IPS-NIHi11 (cell line): ENCODE data around the gene BCAT1.
"Not testable (repeated sequence)": the region's sequence is repeated elsewhere in the genome, so short reads cannot be mapped to it uniquely, and the experiment has no call there.

Source experiments
- DNase-seq: peaks from one replicate; pipeline ENCODE4 v3.0.0; 2012; ENCODE audit warnings: mixed read lengths, low spot score

The BCAT1 gene

DNA sequence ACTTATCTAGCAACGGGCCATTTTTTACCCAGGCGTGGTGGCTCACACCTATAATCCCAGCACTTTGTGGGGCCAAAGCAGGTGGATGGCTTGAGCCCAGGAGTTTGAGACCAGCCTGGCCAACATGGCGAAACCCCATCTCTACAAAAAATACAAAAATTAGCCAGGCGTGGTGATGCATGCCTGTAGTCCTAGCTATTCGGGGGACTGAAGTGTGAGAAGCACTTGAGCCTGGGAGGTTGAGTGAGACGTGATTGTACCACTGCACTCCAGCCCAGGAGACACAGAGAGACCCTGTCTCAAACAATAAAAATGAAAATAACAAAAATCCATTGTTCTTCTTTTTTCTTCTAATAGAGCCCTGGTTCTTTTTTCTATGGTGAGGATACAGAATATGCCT, 7.5 kb upstream of the BCAT1 start:
- DNase-seq = not testable (repeated sequence)

DNA sequence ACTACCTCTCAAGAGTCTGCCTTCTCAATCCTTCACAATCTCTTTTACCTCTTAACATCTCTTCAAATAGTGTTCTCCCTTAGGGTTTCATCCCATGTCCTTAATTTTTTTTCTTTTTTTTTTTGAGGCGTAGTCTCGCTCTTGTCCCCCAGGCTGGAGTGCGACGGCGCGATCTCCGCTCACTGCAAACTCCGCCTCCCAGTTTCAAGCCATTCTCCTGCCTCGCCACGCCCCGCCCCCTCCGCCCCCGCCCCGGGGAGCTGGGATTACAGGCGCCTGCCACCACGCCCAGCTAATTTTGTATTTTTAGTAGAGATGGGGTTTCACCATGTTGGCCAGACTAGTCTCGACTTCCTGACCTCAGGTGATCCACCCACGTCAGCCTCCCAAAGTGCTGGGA, 7.0 kb upstream of the BCAT1 start:
- no peak for DNase-seq

DNA sequence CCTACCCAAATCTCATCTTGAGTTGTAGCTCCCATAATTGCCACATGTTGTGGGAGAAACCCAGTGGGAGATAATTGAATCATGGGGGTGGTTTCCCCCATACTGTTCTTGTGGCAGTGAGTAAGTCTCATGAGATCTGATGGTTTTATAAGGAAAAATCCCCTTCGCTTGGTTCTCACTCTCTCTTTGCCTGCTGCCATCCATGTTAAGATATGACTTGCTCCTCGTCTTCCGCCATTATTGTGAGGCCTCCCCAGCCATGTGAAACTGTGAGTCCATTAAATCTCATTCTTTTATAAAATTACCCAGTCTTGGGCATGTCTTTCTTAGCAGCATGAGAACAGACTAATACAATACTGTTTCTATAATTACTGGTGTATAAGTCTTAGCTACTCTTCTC, 6.5 kb upstream of the BCAT1 start:
- DNase-seq = no peak

DNA sequence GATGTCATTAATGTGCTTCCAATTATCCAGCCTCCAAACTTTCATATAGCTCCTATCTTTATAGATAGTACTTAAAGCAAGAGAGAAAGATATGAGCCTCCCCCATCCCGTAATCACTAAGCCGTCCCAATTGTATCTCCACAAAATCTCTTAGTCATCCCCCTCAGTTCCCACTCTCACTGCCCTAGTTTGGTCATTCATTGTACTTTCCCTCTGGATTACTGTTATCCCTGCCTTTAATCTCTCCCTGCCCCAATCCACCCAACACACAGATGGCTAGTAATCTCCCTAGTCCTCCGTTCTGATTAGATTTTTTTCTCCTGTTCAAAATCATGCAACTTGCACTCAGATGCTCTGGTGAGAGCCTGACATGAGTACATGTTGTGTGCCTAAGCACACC, 5.4 kb upstream of the BCAT1 start:
- DNase-seq = no peak

DNA sequence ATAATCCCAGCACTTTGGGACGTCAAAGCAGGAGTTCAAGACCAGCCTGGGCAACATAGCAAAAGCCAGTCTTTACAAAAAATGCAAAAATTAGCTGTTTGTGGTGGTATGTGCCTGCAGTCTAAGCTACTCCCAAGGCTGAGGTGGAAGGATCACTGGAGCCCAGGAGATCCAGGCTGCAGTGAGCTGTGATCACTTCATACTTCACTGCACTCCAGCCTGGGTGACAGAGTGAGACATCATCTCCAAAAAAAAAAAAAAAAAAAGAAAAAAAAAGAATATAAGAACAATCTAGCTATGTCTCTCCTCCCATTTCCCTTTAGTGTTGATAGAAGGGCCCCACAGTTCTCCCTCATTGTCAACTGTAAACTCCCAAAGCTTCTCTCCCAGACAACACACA, 3.5 kb upstream of the BCAT1 start:
- DNase-seq = no peak

DNA sequence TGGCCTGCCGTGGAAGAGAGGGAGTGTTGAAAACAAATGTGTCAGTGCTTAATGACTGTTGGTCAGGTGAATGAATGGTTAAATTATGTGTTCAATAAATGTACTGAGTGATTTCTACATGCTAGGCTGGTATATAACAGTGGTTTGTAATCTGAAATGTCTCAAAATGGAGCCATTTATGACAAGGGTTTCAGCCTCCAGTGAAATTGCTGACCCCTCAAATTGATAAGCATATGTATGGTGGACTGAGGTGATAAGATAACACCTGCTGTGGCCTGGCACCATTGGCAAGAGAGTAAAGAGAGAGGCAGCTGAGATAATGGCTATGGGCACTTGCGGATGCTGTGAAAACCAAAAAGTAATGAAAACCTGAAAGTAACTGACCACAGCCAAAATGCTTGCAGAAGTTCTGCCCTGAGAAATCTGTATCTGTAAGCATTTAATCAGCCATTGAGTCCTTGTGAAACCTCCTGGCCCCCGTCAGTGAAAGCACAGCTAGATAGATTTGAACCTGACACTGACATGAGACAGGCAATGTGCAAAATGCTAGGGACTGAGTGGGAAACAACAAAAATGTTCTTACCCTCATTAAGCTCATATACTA, 1.4 kb upstream of the BCAT1 start:
- no peak for DNase-seq

DNA sequence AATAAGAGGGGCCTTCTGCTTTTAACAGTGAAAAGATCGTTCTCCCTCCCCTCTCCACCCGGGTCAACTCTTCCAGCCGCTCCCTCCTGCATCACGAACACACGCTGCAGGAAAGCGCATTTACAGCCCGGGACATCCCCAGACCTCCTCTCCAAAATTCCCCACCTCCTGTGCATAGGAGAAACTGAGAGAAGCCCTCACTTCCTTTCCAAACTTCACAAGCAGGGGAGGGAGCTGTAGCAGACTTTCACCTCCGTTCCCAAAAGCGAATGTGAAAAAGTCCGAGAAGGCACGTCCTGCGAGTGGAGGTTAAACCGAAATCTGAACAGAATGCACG, 513 bp downstream of the BCAT1 start:
- DNase-seq = no peak

DNA sequence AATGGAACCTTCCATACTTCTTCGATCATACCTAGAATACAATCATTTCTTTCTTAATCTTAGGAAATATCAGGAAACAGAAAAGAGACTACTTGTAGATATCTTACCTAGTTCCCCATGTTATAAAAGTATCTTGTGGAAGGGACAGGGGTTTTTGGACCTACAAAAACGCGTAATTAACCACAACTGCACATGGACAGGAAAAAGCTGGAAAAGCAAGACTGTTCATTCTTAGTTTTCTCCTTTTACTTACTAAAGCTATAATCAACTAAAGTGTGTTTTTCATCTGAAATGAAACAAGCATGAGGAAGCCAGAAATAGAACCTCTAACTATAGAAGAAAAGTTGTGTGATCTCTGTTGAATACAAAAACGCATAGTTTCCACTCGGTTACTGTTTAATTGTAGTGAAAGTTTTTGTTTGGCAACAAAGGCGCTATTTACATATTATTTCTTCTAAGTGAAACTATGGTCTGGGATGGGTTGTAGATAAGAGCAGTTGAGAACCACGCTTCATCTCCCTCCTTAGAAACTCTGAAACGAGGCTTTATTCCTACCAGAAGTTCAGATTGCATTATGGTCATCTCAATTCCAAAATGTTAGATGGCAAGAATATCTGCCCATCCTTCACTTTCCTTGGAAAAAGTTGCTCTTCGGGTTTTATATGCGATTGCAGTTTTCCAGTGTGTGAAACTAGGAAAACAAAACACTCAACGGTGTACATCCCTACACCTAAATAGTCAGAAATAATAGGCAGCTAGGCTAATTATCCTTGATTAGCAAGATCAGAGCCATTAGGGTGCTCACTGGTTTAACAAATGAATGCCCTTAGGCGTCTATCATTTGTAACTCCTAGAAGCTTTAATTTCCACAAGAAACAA, 1.1 kb downstream of the BCAT1 start:
- DNase-seq = no peak

DNA sequence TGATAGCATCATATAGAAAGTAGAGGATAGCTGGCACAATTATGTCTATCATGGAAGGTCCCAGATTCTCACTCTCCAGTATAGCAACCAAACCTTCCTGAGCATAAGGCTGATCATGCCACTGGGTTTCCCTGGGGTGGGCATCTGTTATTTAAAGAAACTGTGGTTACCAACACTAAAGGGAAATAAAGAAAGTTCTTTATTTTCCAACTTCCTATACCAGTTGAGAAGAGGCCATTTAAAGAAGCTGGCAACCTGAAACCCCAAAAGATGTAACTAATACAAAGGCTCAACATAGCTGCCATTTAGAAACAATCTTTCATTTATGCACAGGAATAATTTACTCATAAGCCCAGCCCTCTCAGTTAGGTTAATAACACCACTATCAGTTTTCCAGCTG, 3.1 kb downstream of the BCAT1 start:
- DNase-seq = no peak

DNA sequence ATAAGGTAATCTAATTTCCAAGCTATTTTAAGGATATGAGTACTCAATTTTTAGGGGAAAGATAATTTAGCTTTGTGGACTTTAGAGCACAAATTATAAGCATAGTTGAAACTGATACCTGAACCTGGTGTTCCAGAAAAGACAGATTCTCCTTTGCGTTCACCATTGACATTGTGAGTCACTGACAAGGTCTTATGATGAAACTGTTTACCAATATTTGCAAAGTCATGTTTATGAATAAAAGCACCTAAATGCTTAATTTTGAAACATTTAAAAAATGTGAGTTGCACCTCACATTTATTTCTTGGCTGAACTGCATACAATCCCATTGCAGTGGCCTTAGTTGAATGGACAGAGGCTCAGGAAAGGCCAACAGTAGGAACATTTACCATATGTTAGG, 3.9 kb downstream of the BCAT1 start:
- no peak for DNase-seq

DNA sequence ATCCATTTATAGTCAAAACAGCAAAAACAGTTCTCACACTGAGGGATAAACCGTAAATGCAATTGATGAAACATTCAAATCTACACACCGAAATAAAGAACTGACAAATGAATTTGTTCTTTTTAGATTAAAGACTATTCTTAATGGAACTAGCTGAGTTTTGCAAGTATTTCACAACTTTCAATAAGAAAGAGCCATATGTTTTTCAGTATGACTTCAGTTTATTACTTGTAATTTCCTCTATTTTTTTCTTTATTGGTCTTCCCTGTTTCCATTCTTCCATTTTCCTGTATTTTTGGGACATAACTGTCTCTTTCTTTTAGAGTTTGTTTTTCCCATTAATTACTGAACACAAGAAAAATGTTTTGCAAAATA, 4.3 kb downstream of the BCAT1 start:
- no peak for DNase-seq

DNA sequence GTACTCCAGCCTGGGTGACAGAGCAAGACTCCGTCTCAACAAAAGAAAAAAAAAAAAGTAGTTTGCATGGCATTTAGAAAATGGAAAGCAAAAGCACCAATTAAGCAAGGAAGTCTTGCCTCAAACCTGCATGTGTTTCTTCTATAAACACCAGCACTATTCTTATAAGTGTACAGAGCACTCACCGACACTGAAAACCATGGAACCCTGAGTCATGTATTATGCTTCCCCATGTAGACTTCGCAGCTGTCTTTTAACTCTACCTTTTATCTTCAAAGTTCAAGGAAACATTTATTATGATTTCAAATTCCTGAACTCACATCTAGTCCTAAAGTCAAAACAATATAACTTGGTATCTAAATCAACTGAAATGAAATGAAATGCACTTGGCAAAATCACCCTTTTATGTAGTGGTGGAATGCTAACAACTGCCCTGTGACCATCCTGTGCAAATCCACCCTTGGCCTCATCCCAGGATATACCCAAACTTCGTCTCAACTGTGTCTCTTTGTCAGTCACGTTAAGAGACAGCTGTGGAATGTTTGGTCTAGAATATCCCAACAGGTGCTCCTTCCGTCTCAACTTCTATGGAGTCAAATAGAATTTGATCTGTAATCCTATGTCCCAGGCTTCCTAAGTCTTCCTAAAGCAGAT, 4.8 kb downstream of the BCAT1 start:
- DNase-seq = no peak

DNA sequence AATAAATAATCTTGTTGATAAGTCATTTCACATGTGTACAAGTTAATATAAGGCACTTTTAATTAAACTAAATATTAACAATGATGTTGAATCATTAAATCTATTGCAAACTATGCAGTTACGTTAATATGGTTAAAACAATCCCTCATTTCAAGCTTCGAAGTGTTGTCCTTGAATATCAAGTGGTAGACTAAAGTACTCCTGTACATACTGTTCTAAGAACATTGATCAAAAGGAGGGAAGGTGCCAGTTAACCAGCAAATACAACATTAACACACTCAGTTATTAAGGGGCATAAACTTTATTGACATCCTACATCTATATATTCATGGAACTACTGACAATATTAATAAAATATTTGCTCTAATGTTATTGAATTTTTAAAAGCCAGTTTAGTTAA, 8.7 kb downstream of the BCAT1 start:
- no peak for DNase-seq

DNA sequence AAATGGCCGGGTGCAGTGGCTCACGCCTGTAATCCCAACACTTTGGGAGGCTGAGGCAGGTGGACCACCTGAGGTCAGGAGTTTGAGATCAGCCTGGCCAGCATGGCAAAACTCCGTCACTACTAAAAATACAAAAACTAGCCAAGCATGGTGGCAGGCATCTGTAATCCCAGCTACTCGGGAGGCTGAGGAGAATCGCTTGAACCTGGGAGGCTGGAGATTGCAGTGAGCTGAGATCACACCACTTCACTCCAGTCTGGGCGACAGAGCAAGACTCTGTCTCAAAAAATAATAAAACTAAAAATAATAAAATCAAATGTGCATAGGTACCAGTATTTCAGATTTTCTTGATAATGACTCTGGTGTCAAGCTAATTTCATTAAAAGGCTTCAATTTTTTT, 9.3 kb downstream of the BCAT1 start:
- not testable (repeated sequence) for DNase-seq

DNA sequence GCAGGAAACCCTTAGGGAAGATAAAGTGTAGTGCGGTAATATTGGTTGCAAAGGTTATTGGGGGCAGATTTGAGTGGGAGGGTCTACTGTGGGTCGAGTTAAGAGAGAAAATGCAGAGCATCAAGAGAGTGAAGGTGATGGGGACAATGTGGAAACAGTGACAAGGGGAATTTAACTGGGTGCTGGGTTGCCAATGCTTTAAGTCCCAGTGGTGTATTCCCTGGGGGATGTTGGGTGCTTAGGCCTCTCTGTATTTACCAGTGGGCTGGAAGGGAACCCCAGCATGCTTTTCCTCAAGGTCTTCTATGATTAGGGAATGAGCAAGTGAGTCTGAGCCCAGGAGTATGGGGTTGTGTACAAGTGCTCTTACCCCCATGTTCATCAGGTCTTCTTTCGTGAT, 10.6 kb downstream of the BCAT1 start:
- no peak for DNase-seq

DNA sequence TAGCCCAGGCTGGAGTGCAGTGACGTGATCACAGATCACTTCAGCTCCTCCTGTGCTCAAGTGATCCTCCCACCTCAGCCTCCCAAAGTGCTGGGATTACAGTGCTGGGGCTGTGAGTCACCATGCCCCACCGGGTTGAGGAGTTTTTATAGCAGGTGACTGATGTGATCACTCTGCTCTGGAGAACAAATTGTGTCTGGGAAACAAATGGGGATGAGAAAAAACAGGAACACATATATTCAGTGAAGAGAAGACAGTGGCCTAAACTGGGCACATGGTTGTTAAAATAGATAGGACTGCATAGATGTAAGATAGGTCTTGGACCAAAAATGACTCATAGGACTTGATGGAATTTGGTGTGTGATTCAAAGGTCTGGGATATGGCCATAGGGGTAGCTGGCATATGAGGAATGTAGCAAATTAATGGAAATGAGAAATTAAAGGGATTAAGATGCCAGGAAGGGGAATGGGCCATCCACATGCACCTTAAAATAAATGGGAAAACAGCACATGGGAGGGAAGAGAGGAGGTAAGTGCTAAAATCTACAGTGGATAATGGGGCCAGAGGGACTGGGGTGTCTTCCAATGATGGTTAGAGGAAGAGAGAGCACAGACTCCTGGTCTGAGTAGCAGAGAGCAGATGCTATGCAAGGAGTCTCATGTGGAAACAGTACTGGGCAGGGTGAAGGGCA, 11.2 kb downstream of the BCAT1 start:
- DNase-seq = no peak

DNA sequence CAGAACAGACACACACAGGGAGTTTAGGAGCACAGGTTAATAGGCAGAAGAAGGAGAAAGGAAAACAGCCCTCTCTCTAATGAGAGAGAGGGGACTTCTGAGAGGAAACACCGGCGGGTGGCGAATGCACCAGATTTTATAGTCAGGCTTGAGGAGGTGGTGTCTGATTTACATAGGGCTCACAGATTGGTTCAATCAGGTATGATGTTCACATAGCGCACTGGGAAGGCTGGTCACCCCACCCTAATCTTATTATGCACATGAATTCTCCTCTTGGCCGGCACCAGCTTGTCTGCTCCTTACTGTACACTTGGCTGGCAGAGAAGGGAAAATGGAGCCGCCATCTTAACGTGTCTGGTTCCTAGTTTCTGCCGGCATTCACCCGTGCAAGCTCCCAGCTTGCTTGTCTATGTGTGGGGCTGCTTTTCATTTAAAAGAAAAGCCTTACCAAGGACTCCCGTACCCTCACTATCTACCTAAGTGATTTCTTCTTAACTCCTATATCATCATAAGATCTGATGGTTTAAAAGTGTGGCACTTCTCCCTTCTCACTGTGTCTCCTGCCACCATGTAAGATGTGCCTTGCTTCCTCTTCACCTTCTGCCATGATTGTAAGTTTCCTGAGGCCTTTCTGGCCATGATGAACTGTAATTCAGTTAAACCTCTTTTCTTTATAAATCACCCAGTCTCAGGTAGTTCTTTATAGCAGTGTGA, 15.1 kb downstream of the BCAT1 start:
- no peak for DNase-seq

DNA sequence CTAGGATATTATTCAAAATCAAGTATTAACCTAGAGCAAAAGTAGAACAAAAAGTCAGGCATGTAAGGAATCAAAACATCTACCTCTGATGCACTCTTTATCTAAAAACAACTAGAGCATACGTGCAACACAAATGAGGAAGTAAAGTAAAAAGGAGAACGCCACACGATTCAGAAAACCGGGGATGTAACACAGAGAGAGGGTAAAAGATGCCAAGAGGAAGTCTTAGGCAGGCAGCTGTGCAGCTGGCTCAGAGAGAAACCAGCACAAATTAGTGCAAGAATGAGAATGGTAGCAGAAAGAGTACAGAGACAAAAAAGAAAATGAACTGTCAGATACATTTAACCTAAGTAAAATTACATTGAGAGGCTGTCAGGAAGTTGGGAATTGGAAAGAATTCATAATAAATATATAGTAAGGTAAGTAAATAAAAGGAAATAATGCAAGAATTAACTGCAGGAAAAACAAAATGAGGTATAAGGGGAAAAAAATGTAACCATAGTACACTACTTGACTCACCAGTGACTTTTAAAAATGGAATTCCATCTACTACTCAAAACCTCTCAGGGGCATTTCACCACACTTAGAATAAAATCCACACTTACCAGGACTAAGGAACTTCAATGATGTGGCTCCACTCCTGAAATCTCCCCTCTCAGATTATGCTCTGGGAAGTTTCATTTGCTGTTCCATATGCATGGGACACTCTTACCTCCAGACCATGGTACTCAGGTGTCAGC, 17.1 kb downstream of the BCAT1 start:
- DNase-seq = no peak

DNA sequence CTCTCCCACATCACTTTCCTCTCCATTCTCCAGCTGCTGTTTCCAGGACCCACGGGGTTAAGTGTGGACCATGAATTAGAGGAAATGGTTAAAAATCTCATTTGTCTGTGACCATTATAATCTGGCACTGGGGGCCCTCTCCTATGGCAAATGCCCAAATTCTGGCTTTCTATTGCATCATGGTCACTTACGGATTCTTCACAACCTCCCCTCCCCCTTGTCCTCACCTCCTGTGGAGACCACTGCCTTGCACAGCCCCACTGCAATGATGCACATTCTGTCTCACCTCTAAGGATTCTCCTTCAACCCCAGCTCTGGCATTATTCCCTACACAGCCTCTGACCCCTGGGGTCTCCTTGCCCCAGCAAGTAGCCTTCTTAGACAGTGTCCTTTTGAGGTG, 18.9 kb downstream of the BCAT1 start:
- DNase-seq = no peak

DNA sequence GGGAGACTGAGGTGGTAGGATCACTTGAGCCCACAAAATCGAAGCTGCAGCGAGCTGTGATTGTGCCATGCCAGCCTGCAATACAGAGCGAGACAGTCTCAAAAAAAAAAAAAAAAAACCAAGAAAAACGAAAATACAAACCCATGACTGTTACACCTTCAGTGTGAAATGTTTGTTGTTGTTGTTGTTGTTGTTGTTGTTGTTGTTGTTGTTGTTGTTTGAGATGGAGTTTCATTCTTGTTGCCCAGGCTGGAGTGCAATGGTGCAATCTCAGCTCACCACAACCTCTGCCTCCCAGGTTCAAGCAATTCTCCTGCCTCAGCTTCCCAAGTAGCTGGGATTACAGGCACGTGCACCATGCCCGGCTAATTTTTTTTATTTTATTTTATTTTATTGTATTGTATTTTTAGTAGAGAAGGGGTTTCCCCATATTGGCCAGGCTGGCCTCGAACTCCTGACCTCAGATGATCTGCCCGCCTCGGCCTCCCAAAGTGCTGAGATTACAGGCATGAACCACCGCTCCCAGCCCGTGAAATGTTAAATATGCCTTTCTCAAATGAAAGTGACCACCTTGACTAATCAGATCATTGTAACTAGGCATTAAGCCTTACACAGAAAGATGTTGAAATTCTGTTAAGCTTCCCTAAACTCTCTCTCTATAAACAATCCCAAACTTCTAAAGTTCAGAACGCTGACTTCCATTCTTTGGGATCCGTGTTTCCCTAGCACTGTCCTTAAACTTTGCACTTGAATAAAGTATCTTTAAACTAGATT, 20.2 kb downstream of the BCAT1 start:
- not testable (repeated sequence) for DNase-seq

DNA sequence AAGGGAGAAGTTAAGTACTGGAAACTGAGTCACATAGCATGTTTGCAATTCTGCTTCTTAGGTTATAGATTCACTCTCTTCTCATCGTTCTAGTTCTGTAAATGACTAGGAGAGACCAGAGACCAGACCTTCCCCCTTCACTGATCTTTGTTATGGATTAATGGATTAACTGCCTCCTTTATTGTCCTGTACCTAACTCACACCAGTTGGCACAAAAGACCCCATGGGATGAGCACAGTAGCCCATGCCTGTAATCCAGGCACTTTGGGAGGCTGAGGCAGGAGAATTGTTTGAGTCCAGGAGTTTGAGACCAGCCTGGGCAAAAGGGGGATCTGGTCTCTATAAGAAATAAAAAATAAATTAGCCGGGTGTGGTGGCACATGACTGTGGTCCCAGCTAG, 20.8 kb downstream of the BCAT1 start:
- no peak for DNase-seq
